H1 (cell line): Measurements from ENCODE around the gene TMEM204. TPM values are rescaled to one million over a fixed set of nuclear protein-coding genes. Genes with fewer than 3 reads are reported as not detected.

Experiments used
- CTCF ChIA-PET: fragments of 300-600 bp; sonication (Branson Sonifier 250); formaldehyde crosslinking; loops from one replicate; lab custom pipeline; 2021; ENCODE audit not compliant: partially characterized antibody; lab: Charles Lee
- POLR2A ChIA-PET: fragments of 300-600 bp; sonication (Branson Sonifier 250); formaldehyde crosslinking; loops from one replicate; lab custom pipeline; 2021; ENCODE audit warnings: inconsistent platforms; ENCODE audit not compliant: partially characterized antibody; lab: Charles Lee
- DNase-seq, 2 experiments: peaks; one replicate each; pipeline versions ENCODE4 v3.0.0 to v3.0.0-alpha.2; 2010 to 2022; ENCODE audit warnings: low spot score in 2 of 2, low read depth in 1 of 2, mixed read lengths in 1 of 2
- FAIRE-seq: peaks from 2 replicates; lab custom pipeline; 2011; peaks lifted over from hg19 to GRCh38; lab: Jason Lieb, UNC
- H2AFZ ChIP-seq: 2 replicates; pipeline ENCODE4 v1.8.1; 2012; ENCODE audit warnings: low read length, inconsistent platforms
- H2AK5ac ChIP-seq: 2 replicates; pipeline ENCODE4 v1.6.1; 2013; ENCODE audit warnings: low read depth, low read length
- H2BK120ac ChIP-seq: replicated peaks from 2 replicates; pipeline ENCODE3; 2013; ENCODE audit warnings: low read depth, low read length, inconsistent platforms
- H2BK12ac ChIP-seq: 2 replicates; pipeline ENCODE4 v1.6.1; 2013; ENCODE audit warnings: low read depth, low read length
- H2BK15ac ChIP-seq: 2 replicates; pipeline ENCODE4 v1.6.1; 2013; ENCODE audit warnings: low read length
- H2BK20ac ChIP-seq: 2 replicates; pipeline ENCODE4 v1.6.1; 2013; ENCODE audit warnings: low read length
- H2BK5ac ChIP-seq: 2 replicates; pipeline ENCODE4 v1.6.1; 2013; ENCODE audit warnings: low read depth, low read length
- H3K14ac ChIP-seq: 2 replicates; pipeline ENCODE4 v1.6.1; 2013; ENCODE audit warnings: inconsistent platforms; ENCODE audit not compliant: insufficient read length
- H3K18ac ChIP-seq: 2 replicates; pipeline ENCODE4 v1.6.1; 2013; ENCODE audit warnings: low read length; ENCODE audit errors: extremely low read depth
- H3K23ac ChIP-seq: 2 replicates; pipeline ENCODE4 v1.6.1; 2013; ENCODE audit warnings: inconsistent platforms; ENCODE audit not compliant: insufficient read length
- H3K23me2 ChIP-seq: 2 replicates; pipeline ENCODE4 v1.6.1; 2013; ENCODE audit warnings: low read depth, low read length
- H3K27ac ChIP-seq: 2 replicates; pipeline ENCODE4 v1.6.1; 2011; ENCODE audit warnings: low read depth, low read length, inconsistent platforms
- H3K27me3 ChIP-seq, 4 experiments: replicated peaks in 1 of 4; 1 replicate in 1 of 4; 2 replicates in 3 of 4; pipeline versions ENCODE4 v1.6.1 to v1.8.1; 2011 to 2013; ENCODE audit warnings: low read length in 3 of 4, mild to moderate bottlenecking in 3 of 4, inconsistent platforms in 2 of 4, mixed read lengths in 2 of 4, moderate library complexity in 1 of 4; ENCODE audit not compliant: control insufficient read depth in 3 of 4, insufficient read depth in 3 of 4; ENCODE audit errors: extremely low read depth in 1 of 4
- H3K36me3 ChIP-seq, 4 experiments: 2 replicates each; pipeline versions ENCODE4 v1.6.1 to v1.8.1; 2011 to 2013; ENCODE audit warnings: mild to moderate bottlenecking in 4 of 4, low read length in 3 of 4, moderate library complexity in 2 of 4, control low read depth in 1 of 4, inconsistent platforms in 1 of 4; ENCODE audit not compliant: insufficient read depth in 4 of 4, control insufficient read depth in 2 of 4
- H3K4ac ChIP-seq: replicated peaks from 2 replicates; pipeline ENCODE3; 2013; ENCODE audit warnings: low read length, low read depth, mixed read lengths, inconsistent platforms; ENCODE audit not compliant: insufficient read length
- H3K4me1 ChIP-seq, 4 experiments: replicated peaks in 1 of 4; 1 replicate in 1 of 4; 2 replicates in 3 of 4; pipeline versions ENCODE4 v1.6.1 to v1.8.1; 2011 to 2013; ENCODE audit warnings: low read length in 3 of 4, inconsistent platforms in 2 of 4, mixed read lengths in 1 of 4; ENCODE audit not compliant: insufficient read depth in 4 of 4, control insufficient read depth in 3 of 4
- H3K4me2 ChIP-seq, 2 experiments: 2 replicates each; pipeline versions ENCODE4 v1.6.1 to v1.8.1; 2011 to 2013; ENCODE audit warnings: low read depth in 2 of 2, low read length in 2 of 2, control low read depth in 1 of 2, inconsistent platforms in 1 of 2, mild to moderate bottlenecking in 1 of 2; ENCODE audit not compliant: insufficient read depth in 1 of 2
- H3K4me3 ChIP-seq, 4 experiments: fragments of 200-600, 300-600 bp in 1 of 4; sonication (generic), shearing (Covaris generic), sonication (Bioruptor Twin) in 1 of 4; 2 replicates each; pipeline versions ENCODE4 v1.5.1 to v1.8.1; 2011 to 2016; ENCODE audit warnings: low read length in 4 of 4, low read depth in 3 of 4, control low read depth in 2 of 4, inconsistent platforms in 2 of 4, mild to moderate bottlenecking in 2 of 4, mixed read lengths in 1 of 4, moderate library complexity in 1 of 4; ENCODE audit not compliant: insufficient read depth in 2 of 4; ENCODE audit errors: extremely low read depth in 1 of 4
- H3K56ac ChIP-seq: replicated peaks from 2 replicates; pipeline ENCODE3; 2013; ENCODE audit warnings: low read depth, mild to moderate bottlenecking, mixed read lengths, low read length, inconsistent platforms; ENCODE audit not compliant: insufficient read length
- H3K79me1 ChIP-seq: 2 replicates; pipeline ENCODE4 v1.6.1; 2013; ENCODE audit warnings: low read depth, low read length, control low read depth
- H3K79me2 ChIP-seq, 2 experiments: 2 replicates each; pipeline versions ENCODE4 v1.6.1 to v1.8.1; 2012 to 2013; ENCODE audit warnings: low read length in 2 of 2, mild to moderate bottlenecking in 2 of 2, inconsistent platforms in 1 of 2; ENCODE audit not compliant: insufficient read depth in 2 of 2, control insufficient read depth in 1 of 2
- H3K9ac ChIP-seq, 4 experiments: replicated peaks in 1 of 4; 1 replicate in 1 of 4; 2 replicates in 3 of 4; pipeline versions ENCODE4 v1.6.1 to v1.8.1; 2011 to 2013; ENCODE audit warnings: low read depth in 3 of 4, low read length in 3 of 4, control low read depth in 2 of 4, mild to moderate bottlenecking in 2 of 4, moderate library complexity in 2 of 4, inconsistent platforms in 1 of 4; ENCODE audit errors: extremely low read depth in 1 of 4
- H3K9me3 ChIP-seq, 2 experiments: 2 replicates each; pipeline versions ENCODE4 v1.6.1 to v1.8.1; 2012 to 2013; ENCODE audit warnings: mild to moderate bottlenecking in 2 of 2, moderate library complexity in 2 of 2, control low read depth in 1 of 2, inconsistent platforms in 1 of 2, low read depth in 1 of 2, low read length in 1 of 2, mixed read lengths in 1 of 2; ENCODE audit not compliant: insufficient read depth in 2 of 2
- H4K20me1 ChIP-seq, 2 experiments: replicated peaks in 1 of 2; 2 replicates each; pipeline versions ENCODE3 to v1.8.1; 2011 to 2013; ENCODE audit warnings: inconsistent platforms in 2 of 2, low read length in 2 of 2, mild to moderate bottlenecking in 1 of 2; ENCODE audit not compliant: insufficient read depth in 2 of 2, control insufficient read depth in 1 of 2
- H4K5ac ChIP-seq: 2 replicates; pipeline ENCODE4 v1.6.1; 2013; ENCODE audit warnings: low read length, low read depth, mixed read lengths, inconsistent platforms; ENCODE audit not compliant: insufficient read length
- H4K8ac ChIP-seq: 2 replicates; pipeline ENCODE4 v1.8.0; 2013; ENCODE audit warnings: mild to moderate bottlenecking, moderate library complexity, low read length, inconsistent platforms; ENCODE audit not compliant: insufficient read depth; ENCODE audit errors: extremely low read depth
- H4K91ac ChIP-seq: replicated peaks from 2 replicates; pipeline ENCODE3; 2013; ENCODE audit warnings: low read length, mixed read lengths, inconsistent platforms; ENCODE audit not compliant: insufficient read length
- BRCA1 ChIP-seq: IDR thresholded peaks from 2 replicates; pipeline ENCODE4 v1.6.1; 2012; ENCODE audit warnings: low read depth, low read length, improper control_type of control experiment
- CTCF ChIP-seq, 3 experiments: IDR thresholded peaks; 1 replicate in 2 of 3; 2 replicates in 1 of 3; pipeline versions ENCODE4 v1.5.1 to v1.6.1; 2011; ENCODE audit warnings: low read length in 3 of 3, mild to moderate bottlenecking in 3 of 3, inconsistent platforms in 2 of 3, low read depth in 1 of 3, moderate library complexity in 1 of 3; ENCODE audit not compliant: insufficient read depth in 1 of 3; ENCODE audit errors: control extremely low read depth in 1 of 3
- POLR2AphosphoS5 ChIP-seq: IDR thresholded peaks from 2 replicates; pipeline ENCODE4 v1.6.1; 2011; ENCODE audit warnings: low read depth, low read length
- RBBP5 ChIP-seq: IDR thresholded peaks from 2 replicates; pipeline ENCODE4 v1.7.1; 2012; ENCODE audit warnings: low read depth, mild to moderate bottlenecking, inconsistent platforms, low read length, moderate library complexity, borderline replicate concordance
- RFX5 ChIP-seq: IDR thresholded peaks from 2 replicates; pipeline ENCODE4 v1.6.1; 2011; ENCODE audit warnings: low read depth, low read length, improper control_type of control experiment, borderline replicate concordance
- TBP ChIP-seq: IDR thresholded peaks from 2 replicates; pipeline ENCODE4 v1.6.1; 2011; ENCODE audit warnings: low read depth, low read length, improper control_type of control experiment
- ZNF274 ChIP-seq: IDR thresholded peaks from 2 replicates; pipeline ENCODE4 v1.7.0; 2012; ENCODE audit warnings: low read length, borderline replicate concordance; ENCODE audit errors: extremely low read depth
- WGBS, 2 experiments: shearing (Covaris generic) in 1 of 2; methylation state at CpG; one replicate each; pipeline versions ENCODE4 v1.1.6 to v1.1.7; 2013 to 2015; ENCODE audit warnings: low lambda C conversion rate in 2 of 2, mixed read lengths in 2 of 2, inconsistent platforms in 1 of 2, low coverage in 1 of 2, missing lambda C conversion rate in 1 of 2; ENCODE audit not compliant: insufficient replicate concordance in 2 of 2, insufficient coverage in 1 of 2, insufficient read length in 1 of 2; ENCODE audit errors: extremely low coverage in 1 of 2, missing lambda C conversion rate in 1 of 2; 5-methylcytosine and 5-hydroxymethylcytosine counted together
- polyA plus RNA-seq, 7 experiments: library from polyadenylated mRNA; depleted of rRNA in 3 of 7; stranded (reverse) in 5 of 7; unstranded in 2 of 7; fragments of >200 nt in 5 of 7; fragments of 200-250 nt in 2 of 7; gene quantifications; 1 replicate in 5 of 7; 2 replicates in 1 of 7; 4 replicates in 1 of 7; pipeline versions ENCODE4 v1.2.1 to v1.2.3, GENCODE V29; 2011 to 2013; ENCODE audit warnings: missing spikeins in 2 of 7, mixed read lengths in 2 of 7
- total RNA-seq: library from RNA; stranded (reverse); fragmentation: NEBNext Ultra II Directional; extraction: Animal tissue kit (Norgen Biotek cat#: 25700); gene quantifications from 2 replicates; pipeline ENCODE4 v1.2.1, GENCODE V29; 2021

TMEM204 gene
- total and polyA plus RNA-seq, 2 of the 8 experiments (the other 6 are each of a cell fraction or from before 2014, with no cell fraction given), result not detected

- Histone ChIP-seq H3K23ac (no peak overlapping the region), H3K4me2 (no peak overlapping the region), H2BK5ac (no peak overlapping the region), H3K79me1 (no peaks in the 10 kb centered on the region; the same call in 1 of the 2 replicates), H3K79me2 (no peaks in the 10 kb centered on the region; a peak in 1 of 4 replicates), H2BK12ac (no peak overlapping the region), H4K91ac (no peak overlapping the region), H3K27me3 (no peaks in the 10 kb centered on the region), H3K4me3 (no peak overlapping the region), H3K4me1 (no peaks in the 10 kb centered on the region), H3K56ac (no peak overlapping the region), H2BK15ac (no peak overlapping the region), H3K27ac (no peak overlapping the region), H2AFZ (no peak overlapping the region), H3K18ac (no peak overlapping the region), H3K14ac (no peak overlapping the region), H2BK120ac (no peak overlapping the region), H2AK5ac (no peak overlapping the region), H3K9ac (no peak overlapping the region), H3K4ac (no peak overlapping the region), H3K36me3 (peaks cover 13 to 72% (median 31%) of the 10 kb centered on the region in 4 experiments), H4K8ac (no peak overlapping the region), H3K23me2 (no peaks in the 10 kb centered on the region), H4K5ac (no peak overlapping the region), H3K9me3 (no peaks in the 10 kb centered on the region), H4K20me1 (peaks cover 2 to 7% of the 10 kb centered on the region in 2 experiments), H2BK20ac (no peak overlapping the region)
- POLR2A ChIA-PET, result interaction anchor here (16.8 kb wide), 1 partner anchor 10 kb away, joined by 175 read pairs; no protein-coding TSS in a partner anchor
- 91% methylated on average over 26 of the region's 44 CpGs; no CpG with 5 or more reads in 1 of the 2 experiments for WGBS, 2 experiments
- DNase-seq (no peak), FAIRE-seq (no peak)
- no peak for TF ChIP-seq RBBP5
- no peak for TF ChIP-seq POLR2AphosphoS5
- TF ChIP-seq RFX5, result no peak
- no peak for TF ChIP-seq BRCA1
- TF ChIP-seq ZNF274, result no peak
- TF ChIP-seq CTCF (IDR thresholded peaks at IDR 0.05; ENCODE audit: control extremely low read depth in 1 of 3, insufficient read depth in 1 of 3, low read depth in 1 of 3, low read length in 3 of 3), result no peak
- TF ChIP-seq TBP, result no peak
- CTCF ChIA-PET, result interaction anchor here (1.8 kb wide), 1 partner anchor 10 kb away, joined by 6 read pairs; no protein-coding TSS in a partner anchor
Observed at GRCh38 chr16:1500465-1501150, 32.9 kb upstream of the TMEM204 start.
